ENCODE data around the gene DNM3. TPM values are rescaled to one million over a fixed set of nuclear protein-coding genes. Genes with fewer than 3 reads are reported as not detected.

DNM3 gene
- total RNA-seq, 1 donor from 2014 or later: 9.6 TPM

GRCh38 chr1:171953835-171954234, 112.5 kb downstream of the DNM3 start:
- Histone ChIP-seq H3K27me3 (no peaks in the 10 kb centered on the region), H3K27ac (no peak overlapping the region), H3K4me3 (no peak overlapping the region), H3K9me3 (peaks cover 0 to 6% of the 10 kb centered on the region in 2 donors), H3K4me1 (no peaks in the 10 kb centered on the region), H3K36me3 (no peaks in the 10 kb centered on the region)
- no peak for TF ChIP-seq CTCF (IDR thresholded peaks at IDR 0.05)
- intact Hi-C loops (cut with DNase I): no loop called here
- DNase-seq (ENCODE audit: low spot score in 2 of 2): no peak

GRCh38 chr1:171954361-171954760, 113.1 kb downstream of the DNM3 start:
- Histone ChIP-seq H3K36me3 (no peaks in the 10 kb centered on the region), H3K27me3 (no peaks in the 10 kb centered on the region), H3K4me3 (no peak overlapping the region), H3K4me1 (no peaks in the 10 kb centered on the region), H3K9me3 (peaks cover 0 to 3% of the 10 kb centered on the region in 2 donors), H3K27ac (no peak overlapping the region)
- no peak for TF ChIP-seq CTCF (IDR thresholded peaks at IDR 0.05)
- DNase-seq (ENCODE audit: low spot score in 2 of 2): no peak
- intact Hi-C loops (cut with DNase I): no loop called here

GRCh38 chr1:171961861-171962260, 120.6 kb downstream of the DNM3 start:
- Histone ChIP-seq H3K27ac (no peak overlapping the region), H3K36me3 (no peaks in the 10 kb centered on the region), H3K4me1 (no peaks in the 10 kb centered on the region), H3K4me3 (no peak overlapping the region), H3K27me3 (no peaks in the 10 kb centered on the region), H3K9me3 (no peaks in the 10 kb centered on the region)
- no peak for DNase-seq (ENCODE audit: low spot score in 2 of 2)
- intact Hi-C loops (cut with DNase I): no loop called here
- no peak for TF ChIP-seq CTCF (IDR thresholded peaks at IDR 0.05)

- H3K27me3 ChIP-seq: no peaks in the 10 kb centered on the region
- no peak for TF ChIP-seq CTCF (IDR thresholded peaks at IDR 0.05)
- no peaks in the 10 kb centered on the region for H3K4me1 ChIP-seq
- H3K36me3 ChIP-seq: no peaks in the 10 kb centered on the region
- no peak for DNase-seq (ENCODE audit: low spot score in 2 of 2)
- intact Hi-C loops (cut with DNase I): no loop called here
- no peak overlapping the region for H3K4me3 ChIP-seq
- H3K9me3 ChIP-seq: no peaks in the 10 kb centered on the region
- H3K27ac ChIP-seq: no peak overlapping the region
Measured at GRCh38 chr1:171963762-171964161, 122.5 kb downstream of the DNM3 start.

- Histone ChIP-seq H3K4me3 (no peak overlapping the region), H3K4me1 (no peaks in the 10 kb centered on the region), H3K9me3 (no peaks in the 10 kb centered on the region), H3K36me3 (no peaks in the 10 kb centered on the region), H3K27me3 (no peaks in the 10 kb centered on the region), H3K27ac (no peak overlapping the region)
- intact Hi-C loops (cut with DNase I): no loop called here
- TF ChIP-seq CTCF (IDR thresholded peaks at IDR 0.05): no peak
- no peak for DNase-seq (ENCODE audit: low spot score in 2 of 2)
Measured at GRCh38 chr1:171965777-171966176, 124.5 kb downstream of the DNM3 start.

Data from ascending aorta (tissue), 2 donors.